Stomach smooth muscle (tissue), 2 donors: ENCODE data around the gene TBXAS1.
"Not testable (repeated sequence)": the region's sequence is repeated elsewhere in the genome, so short reads cannot be mapped to it uniquely, and the experiment has no call there.

Experiments
- H3K27ac ChIP-seq: one replicate; pipeline ENCODE4 v1.7.0; 2013; ENCODE audit warnings: mild to moderate bottlenecking, low read length, inconsistent platforms
- H3K27me3 ChIP-seq, 2 donors: one replicate each; pipeline ENCODE4 v1.7.0; 2013; ENCODE audit warnings: low read length in 2 of 2; ENCODE audit not compliant: insufficient read depth in 2 of 2, control insufficient read depth in 1 of 2
- H3K36me3 ChIP-seq, 2 donors: one replicate each; pipeline ENCODE4 v1.7.0; 2013; ENCODE audit warnings: low read length in 2 of 2; ENCODE audit not compliant: control insufficient read depth in 2 of 2, insufficient read depth in 2 of 2
- H3K4me1 ChIP-seq: one replicate; pipeline ENCODE4 v1.7.0; 2013; ENCODE audit warnings: low read length; ENCODE audit not compliant: control insufficient read depth, insufficient read depth
- H3K4me3 ChIP-seq, 2 donors: one replicate each; pipeline ENCODE4 v1.7.0; 2013; ENCODE audit warnings: low read length in 2 of 2
- H3K9ac ChIP-seq, 2 donors: one replicate each; pipeline ENCODE4 v1.7.0; 2013; ENCODE audit warnings: low read length in 2 of 2, mild to moderate bottlenecking in 1 of 2
- H3K9me3 ChIP-seq, 2 donors: one replicate each; pipeline ENCODE4 v1.7.0; 2013; ENCODE audit warnings: low read length in 2 of 2; ENCODE audit not compliant: control insufficient read depth in 2 of 2
- donor health status: healthy.
- donor health status: Pancreatic carcinoma.

TBXAS1 gene

DNA sequence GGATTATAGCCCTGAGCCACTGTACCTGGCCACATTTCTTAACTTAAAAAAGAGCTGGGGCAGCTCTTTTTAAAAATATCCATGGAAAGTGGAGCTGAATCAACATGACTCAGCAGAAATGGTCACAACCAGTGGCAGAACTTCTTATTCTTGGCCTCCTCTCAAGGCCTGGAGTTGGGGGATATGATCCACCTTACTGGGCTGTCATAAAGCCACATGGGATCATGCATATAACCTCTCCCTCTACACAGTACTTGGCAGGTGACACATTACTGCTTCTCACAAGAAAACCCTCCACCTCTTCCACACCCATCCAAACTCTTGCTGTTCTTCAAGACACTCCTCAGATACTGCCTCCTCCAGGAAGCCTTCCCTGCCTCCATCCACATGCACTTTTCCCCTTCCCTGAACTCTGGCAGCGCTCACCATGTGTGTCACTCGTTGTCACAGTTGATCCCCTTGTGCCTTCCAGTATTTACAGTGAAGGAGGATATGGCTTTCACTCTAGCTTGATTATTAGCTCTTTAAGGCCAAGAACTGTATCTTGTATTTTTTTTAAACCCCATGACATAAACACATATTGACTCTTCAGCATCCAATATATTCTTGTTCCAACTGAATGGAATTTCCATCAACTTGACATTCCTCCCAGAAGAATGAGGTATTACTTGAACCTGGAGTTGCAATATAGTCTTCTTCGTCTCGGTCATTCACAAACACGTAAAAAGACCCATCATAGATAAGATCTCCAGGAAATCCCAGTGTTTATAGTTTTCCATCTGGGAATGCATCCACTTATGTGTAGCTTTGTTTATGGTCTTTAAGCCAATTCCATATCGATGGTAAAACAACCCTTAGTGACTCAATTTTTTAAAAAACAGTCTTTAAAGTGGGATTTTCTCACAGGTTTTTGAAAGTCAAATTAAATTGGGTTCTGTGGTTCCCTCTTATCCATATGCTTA lies 85.5 kb downstream of the TBXAS1 start:
- Histone ChIP-seq H3K27me3 (no peaks in the 10 kb centered on the region), H3K4me3 (no peak overlapping the region), H3K4me1 (peaks cover 7% of the 10 kb centered on the region), H3K9ac (no peak overlapping the region), H3K36me3 (no peaks in the 10 kb centered on the region), H3K9me3 (no peaks in the 10 kb centered on the region), H3K27ac (no peak overlapping the region)

DNA sequence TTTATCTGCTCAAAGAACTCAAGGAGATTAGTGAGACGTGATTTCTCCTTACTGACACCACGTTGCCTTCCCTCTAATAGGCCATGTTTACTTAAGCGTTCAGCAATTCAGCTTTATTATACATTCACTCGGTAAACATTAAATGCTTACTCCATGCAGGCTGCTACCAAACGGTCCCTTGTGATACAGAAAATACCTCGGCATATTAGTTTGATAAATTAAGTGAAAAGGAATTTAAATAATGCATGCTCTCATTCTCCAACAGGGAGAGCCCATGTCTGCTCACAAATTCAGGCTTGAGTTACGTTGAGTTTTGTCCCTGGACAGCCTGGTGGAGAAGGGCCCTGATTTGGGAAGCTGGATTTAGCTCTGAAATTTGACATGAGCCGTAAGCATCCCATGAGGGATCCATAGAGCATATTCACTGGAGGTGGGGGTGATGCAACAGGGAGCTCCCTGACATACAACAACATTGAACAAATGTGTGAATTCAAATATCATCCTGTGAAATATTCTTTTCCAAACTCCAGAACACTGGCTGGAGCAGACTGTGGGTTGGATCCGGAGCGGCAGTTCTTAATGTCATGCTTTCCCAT lies 86.3 kb downstream of the TBXAS1 start:
- Histone ChIP-seq H3K36me3 (no peaks in the 10 kb centered on the region), H3K4me1 (peaks cover 7% of the 10 kb centered on the region), H3K9ac (no peak overlapping the region), H3K27ac (no peak overlapping the region), H3K27me3 (no peaks in the 10 kb centered on the region), H3K4me3 (no peak overlapping the region), H3K9me3 (no peaks in the 10 kb centered on the region)

DNA sequence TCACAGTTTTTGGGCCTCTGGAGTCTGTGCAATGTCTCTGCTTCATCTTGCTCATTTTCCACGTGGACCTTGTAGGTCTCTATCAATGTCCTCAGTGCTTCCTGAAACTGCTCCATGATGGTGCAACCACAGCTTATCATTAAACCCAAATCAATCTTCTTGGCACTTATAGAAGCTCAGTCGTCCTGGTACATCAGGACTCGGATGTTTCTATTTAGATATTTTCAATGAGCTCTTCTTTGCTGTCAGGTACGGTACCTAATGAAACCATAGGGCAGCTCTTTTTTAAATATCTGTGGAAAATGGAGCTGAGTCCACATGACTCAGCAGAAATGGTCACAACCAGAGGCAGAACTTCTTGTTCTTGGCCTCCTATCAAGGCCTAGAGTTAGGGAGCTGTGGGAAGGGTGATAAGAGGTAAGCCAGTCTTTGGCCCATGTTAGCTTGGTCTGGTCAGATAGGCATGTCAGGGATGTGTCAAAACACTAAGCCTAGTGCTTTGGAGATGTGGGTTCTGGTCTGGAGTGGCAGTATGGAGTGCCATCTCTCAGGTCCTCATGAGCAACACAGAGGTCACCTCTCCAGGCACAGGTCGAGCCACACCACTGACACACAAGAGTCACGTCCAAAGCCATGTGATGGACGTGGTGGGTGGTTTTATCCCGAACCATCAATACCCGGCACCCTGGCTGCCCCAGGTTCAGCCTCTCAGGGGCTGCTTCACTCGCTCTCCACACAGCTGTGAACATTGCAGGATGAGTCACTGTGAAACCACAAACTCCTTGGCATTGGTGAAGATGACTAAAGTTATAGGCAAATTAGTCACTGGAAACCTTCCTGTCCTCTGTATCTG lies 87.0 kb downstream of the TBXAS1 start:
- Histone ChIP-seq H3K27ac (no peak overlapping the region), H3K36me3 (no peaks in the 10 kb centered on the region), H3K4me1 (peaks cover 7% of the 10 kb centered on the region)

DNA sequence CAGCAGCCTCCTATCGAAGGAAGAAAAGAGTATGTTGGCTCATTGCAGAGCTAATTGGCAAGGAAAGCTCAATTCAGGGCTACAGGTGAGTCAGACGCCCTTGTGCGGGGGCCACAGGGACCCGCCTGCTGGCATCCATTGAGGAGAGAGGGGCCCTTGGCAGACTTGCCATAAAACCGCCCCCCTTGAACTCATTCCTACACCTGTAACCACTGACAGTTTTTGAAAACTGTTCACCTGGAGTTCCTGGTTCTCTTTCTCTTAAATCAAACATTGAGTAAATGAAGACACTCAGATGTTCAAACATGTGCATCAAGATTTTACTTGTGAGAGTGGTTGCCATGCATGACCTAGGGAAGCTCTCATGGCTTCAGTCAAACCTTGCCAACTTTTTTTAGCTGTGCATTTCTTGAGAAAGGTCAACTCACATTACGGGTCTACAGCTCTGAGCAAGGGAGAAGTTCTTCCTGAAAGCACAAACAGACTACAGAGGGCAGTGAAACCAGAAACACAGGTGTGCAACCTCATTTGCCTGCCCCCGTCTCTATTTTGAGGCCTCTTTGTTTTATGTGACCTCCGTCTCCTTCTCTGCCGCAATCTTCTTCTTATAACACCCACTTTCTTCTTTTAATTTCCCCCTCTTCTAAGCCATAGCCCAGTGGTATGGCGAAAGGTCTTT lies 87.8 kb downstream of the TBXAS1 start:
- Histone ChIP-seq H3K27me3 (no peaks in the 10 kb centered on the region), H3K36me3 (no peaks in the 10 kb centered on the region), H3K9ac (no peak overlapping the region), H3K4me1 (peaks cover 7% of the 10 kb centered on the region), H3K9me3 (no peaks in the 10 kb centered on the region), H3K27ac (no peak overlapping the region), H3K4me3 (no peak overlapping the region)

More for the DNA sequence above, 87.0 kb downstream of the TBXAS1 start:
- Histone ChIP-seq H3K9ac (no peak overlapping the region), H3K9me3 (no peaks in the 10 kb centered on the region), H3K4me3 (no peak overlapping the region), H3K27me3 (no peaks in the 10 kb centered on the region)

DNA sequence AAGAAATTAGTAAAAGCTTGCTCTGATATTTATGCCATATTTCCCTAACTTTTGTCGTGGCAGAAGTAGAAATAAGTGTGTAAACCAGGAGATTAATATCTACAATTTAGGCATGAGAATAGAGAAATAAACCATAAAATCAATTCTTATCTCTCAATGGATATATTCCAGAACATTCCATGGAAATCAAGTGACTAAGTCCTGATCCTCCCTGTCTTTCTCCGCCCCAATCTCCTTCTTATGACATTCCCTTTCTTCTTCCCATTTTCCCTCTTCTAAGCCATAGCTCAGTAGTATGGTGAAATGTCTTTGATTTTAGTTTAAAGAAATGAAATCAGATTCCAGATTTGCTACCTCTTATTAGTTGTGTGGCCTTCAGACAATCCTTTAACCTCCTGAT lies 88.8 kb downstream of the TBXAS1 start:
- Histone ChIP-seq H3K4me3 (no peak overlapping the region), H3K27me3 (no peaks in the 10 kb centered on the region), H3K9ac (no peak overlapping the region), H3K36me3 (no peaks in the 10 kb centered on the region), H3K4me1 (peaks cover 7% of the 10 kb centered on the region), H3K9me3 (no peaks in the 10 kb centered on the region), H3K27ac (no peak overlapping the region)

DNA sequence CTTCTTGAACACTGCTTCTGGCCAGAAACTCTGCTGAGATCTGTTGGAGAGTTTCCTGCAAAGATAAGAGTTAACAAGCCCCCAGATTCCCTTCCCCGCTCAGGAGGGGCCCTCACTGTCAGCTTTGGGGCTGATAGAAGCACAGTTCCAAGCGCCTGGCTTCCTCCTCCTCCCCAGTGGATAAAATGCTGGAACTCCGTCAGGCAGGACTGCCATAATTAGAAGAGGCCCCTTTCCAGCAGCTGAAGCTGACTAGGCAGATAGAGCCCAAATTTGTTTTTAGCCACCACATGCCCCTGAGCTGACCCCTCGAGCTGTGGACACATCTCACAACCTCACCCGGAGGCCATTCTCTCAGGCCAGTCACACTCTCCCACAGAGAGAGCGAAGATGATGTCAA lies 89.4 kb downstream of the TBXAS1 start:
- H3K4me1 ChIP-seq = peaks cover 7% of the 10 kb centered on the region
- no peaks in the 10 kb centered on the region for H3K9me3 ChIP-seq
- H3K4me3 ChIP-seq = no peak overlapping the region
- H3K9ac ChIP-seq = no peak overlapping the region
- no peaks in the 10 kb centered on the region for H3K27me3 ChIP-seq
- H3K36me3 ChIP-seq = no peaks in the 10 kb centered on the region
- H3K27ac ChIP-seq = no peak overlapping the region

DNA sequence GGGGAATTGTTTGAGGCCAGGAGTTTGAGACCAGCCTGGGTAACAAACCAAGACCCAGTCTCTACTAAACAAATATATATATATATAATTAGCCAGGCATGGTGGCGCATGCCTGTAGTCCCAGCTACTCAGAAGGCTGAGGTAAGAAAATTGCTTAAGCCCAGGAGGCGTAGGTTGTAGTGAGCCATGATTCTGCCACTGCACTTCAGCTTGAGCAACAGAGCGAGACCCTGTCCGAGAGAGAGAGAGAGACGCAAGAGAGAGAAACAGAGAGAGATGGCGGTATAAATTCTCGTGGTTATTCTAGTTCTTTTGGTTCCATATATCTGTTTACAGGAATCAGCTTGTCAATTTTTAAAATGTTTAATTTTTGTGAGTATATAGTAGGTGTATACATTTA lies 94.0 kb downstream of the TBXAS1 start:
- peaks cover 7% of the 10 kb centered on the region for H3K4me1 ChIP-seq
- no peaks in the 10 kb centered on the region for H3K36me3 ChIP-seq
- no peaks in the 10 kb centered on the region for H3K27me3 ChIP-seq
- no peaks in the 10 kb centered on the region for H3K9me3 ChIP-seq
- no peak overlapping the region for H3K4me3 ChIP-seq
- H3K27ac ChIP-seq = no peak overlapping the region
- H3K9ac ChIP-seq = no peak overlapping the region

DNA sequence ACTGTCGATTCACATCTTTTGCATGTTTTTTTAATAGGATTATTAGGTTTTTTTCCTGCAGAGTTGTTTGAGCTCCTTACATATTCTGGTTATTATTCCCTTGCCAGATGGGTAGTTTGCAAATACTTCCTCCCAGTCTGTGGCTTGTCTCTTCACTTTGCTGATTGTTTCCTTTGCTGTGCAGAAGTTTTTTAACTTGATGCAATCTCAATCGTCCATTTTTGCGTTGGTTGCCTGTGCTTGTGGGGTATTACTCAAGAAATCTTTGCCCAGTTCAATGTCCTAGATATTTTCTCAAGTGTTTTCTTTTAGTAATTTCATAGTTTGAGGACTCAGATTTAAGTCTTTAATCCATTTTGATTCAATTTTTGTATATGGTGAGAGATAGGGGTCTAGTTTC lies 95.4 kb downstream of the TBXAS1 start:
- H3K36me3 ChIP-seq = no peaks in the 10 kb centered on the region
- H3K27ac ChIP-seq = no peak overlapping the region
- no peak overlapping the region for H3K9ac ChIP-seq
- no peaks in the 10 kb centered on the region for H3K9me3 ChIP-seq
- no peak overlapping the region for H3K4me3 ChIP-seq
- H3K27me3 ChIP-seq = no peaks in the 10 kb centered on the region
- H3K4me1 ChIP-seq = no peaks in the 10 kb centered on the region

DNA sequence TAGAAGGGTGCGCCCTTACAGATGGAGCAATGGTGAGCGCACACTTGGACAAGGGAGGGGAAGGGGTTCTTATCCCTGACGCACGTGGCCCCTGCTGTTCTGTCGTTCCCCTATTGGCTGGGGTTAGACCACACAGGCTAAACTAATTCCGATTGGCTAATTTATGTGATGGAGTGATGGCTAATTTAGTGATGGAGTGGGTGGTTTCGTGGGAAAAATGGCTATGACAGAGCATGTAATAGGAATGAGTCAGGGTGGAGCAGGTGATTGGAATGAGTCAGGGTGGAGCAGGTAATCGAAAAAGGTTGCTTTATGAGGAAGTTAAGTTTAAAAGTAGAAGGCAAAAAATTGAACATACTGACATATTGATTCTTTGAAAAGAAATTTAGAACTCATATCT lies 100.2 kb downstream of the TBXAS1 start:
- not testable (repeated sequence) for H3K27me3 ChIP-seq, H3K9me3 ChIP-seq, H3K27ac ChIP-seq, H3K36me3 ChIP-seq, H3K4me3 ChIP-seq, H3K9ac ChIP-seq, H3K4me1 ChIP-seq

DNA sequence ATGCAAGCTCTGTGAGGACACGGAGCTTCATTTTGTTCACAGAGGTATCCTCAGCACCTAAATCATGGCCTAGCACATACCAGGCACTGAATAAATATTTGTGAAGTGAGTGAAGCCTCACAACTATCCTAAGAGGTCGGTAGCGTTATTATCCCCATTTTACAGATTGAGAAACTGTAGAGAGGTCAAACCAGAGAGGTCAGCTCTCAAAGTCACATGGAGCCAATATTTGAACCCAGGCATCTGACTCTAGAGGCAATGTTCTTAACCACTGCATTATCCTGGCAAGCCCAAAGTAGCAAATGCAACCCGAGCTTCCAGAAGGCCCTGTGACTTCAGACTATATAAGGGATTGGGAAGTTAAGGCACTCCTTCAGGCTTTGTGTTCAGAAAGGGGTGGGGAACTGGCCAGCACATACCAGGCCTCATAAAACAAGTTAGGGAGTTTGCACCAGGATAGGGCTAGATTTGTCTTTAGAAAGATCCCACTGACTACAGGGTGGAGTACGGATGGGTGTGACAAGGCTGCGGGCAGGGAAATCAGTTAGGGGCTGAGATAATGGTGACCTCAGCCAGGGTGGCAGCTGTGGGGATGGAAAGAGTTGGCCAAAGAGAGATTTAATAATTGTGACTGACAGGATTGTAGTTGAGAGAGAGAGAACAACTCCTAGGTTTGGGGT lies 101.4 kb downstream of the TBXAS1 start:
- H3K9me3 ChIP-seq = no peaks in the 10 kb centered on the region
- H3K4me1 ChIP-seq = no peaks in the 10 kb centered on the region
- no peaks in the 10 kb centered on the region for H3K27me3 ChIP-seq
- no peak overlapping the region for H3K4me3 ChIP-seq
- H3K9ac ChIP-seq = no peak overlapping the region
- no peaks in the 10 kb centered on the region for H3K36me3 ChIP-seq
- no peak overlapping the region for H3K27ac ChIP-seq
